Muscle layer of duodenum (tissue), 2 donors: ENCODE results near the gene EIF4E3.
A peak's percentile ranks its signal among the peaks of the same experiment; 100 is the strongest.

Source experiments
- H3K27ac ChIP-seq: one replicate; pipeline ENCODE4 v1.7.0; 2013; ENCODE audit warnings: mild to moderate bottlenecking, low read length
- H3K27me3 ChIP-seq: one replicate; pipeline ENCODE4 v1.7.0; 2013; ENCODE audit warnings: low read depth, mild to moderate bottlenecking, control low read depth, low read length
- H3K36me3 ChIP-seq, 2 donors: one replicate each; pipeline ENCODE4 v1.7.0; 2013; ENCODE audit warnings: low read length in 2 of 2, control low read depth in 1 of 2, mild to moderate bottlenecking in 1 of 2; ENCODE audit not compliant: insufficient read depth in 2 of 2, control insufficient read depth in 1 of 2
- H3K4me1 ChIP-seq, 2 donors: one replicate each; pipeline ENCODE4 v1.7.0; 2013; ENCODE audit warnings: low read length in 2 of 2, mild to moderate bottlenecking in 2 of 2, control low read depth in 1 of 2, moderate library complexity in 1 of 2; ENCODE audit not compliant: insufficient read depth in 2 of 2, control insufficient read depth in 1 of 2
- H3K4me3 ChIP-seq, 2 donors: one replicate each; pipeline ENCODE4 v1.7.0; 2013; ENCODE audit warnings: low read length in 2 of 2, low read depth in 1 of 2, mild to moderate bottlenecking in 1 of 2
- H3K9me3 ChIP-seq, 2 donors: one replicate each; pipeline ENCODE4 v1.7.0; 2013; ENCODE audit warnings: low read length in 2 of 2, control low read depth in 1 of 2, mild to moderate bottlenecking in 1 of 2; ENCODE audit not compliant: control insufficient read depth in 1 of 2
- donor health status: healthy.

EIF4E3 gene

DNA sequence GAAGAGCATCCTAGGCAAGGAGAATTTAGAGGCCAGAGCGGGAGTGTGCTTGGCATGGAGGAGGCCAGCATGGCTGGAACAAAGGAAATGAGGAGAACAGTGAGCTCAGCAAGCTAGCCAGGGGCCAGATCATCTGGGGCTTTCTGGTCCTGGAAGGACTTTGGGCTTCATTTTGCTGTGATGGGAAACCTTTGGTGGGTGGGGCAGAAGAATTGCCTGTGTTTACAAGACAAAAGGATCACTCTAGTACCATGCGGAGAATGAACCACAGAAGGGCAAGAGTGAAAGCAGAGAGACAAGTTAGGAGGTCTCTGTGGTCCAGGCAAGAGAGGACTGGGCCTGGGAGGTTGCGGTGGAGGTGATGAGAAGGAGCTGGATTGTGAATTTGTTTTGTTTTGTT lies 80.1 kb downstream of the EIF4E3 start:
- Histone ChIP-seq H3K27me3 (no peaks in the 10 kb centered on the region), H3K4me1 (peaks cover 0 to 3% of the 10 kb centered on the region in 2 donors), H3K27ac (no peak overlapping the region), H3K9me3 (no peaks in the 10 kb centered on the region), H3K36me3 (no peaks in the 10 kb centered on the region), H3K4me3 (no peak overlapping the region)

DNA sequence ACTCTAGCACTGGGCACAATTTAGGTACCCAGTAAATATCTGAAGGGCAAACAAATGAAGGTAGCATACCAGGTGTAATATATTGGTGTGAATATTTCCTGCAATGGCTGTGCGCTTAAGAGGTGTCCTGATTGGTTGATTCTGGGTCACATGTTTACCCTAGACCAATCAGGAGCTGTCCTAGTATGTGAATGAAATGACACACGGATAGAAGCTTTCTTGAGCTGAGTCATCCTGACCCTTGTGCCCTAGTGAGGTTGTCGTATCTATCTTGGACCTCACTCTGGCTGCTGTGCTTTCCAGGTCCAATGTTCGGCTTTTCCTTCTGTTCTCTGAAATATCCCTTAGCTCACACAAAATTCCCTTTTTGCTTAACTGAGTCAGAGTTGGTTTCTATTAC lies 83.5 kb downstream of the EIF4E3 start:
- Histone ChIP-seq H3K4me1 (no peaks in the 10 kb centered on the region), H3K4me3 (no peak overlapping the region), H3K9me3 (no peaks in the 10 kb centered on the region), H3K36me3 (no peaks in the 10 kb centered on the region), H3K27me3 (no peaks in the 10 kb centered on the region), H3K27ac (no peak overlapping the region)

DNA sequence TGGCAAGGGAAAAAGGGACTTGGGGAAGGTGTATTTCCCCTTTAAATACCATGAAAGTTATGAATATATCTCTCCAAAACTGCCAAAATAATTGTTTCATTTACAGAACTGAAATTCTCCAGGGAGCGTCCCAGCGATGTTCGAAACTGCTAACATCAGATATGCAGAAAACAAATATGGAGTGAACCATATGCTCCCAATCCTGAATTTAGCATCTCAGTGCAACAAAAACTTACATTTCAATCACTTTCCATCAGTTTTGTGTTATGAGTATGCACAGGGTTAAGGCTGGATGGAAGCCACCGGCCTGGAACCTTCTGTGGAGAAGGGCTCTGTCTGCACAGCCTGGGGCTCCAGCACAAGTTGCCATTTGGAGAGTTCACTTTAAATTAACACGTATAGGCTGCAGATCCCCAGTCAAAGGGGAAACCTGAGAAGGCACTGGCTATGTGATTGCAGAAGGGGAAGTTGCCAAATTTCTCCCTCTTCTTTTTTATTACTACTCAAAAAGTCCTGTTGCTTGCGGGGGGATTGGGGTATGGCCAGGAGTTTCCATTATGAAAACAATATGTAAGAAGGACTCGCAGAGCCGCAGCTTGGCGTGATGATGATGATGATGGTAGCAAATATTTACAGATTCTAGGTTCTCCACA lies 84.7 kb downstream of the EIF4E3 start:
- Histone ChIP-seq H3K36me3 (no peaks in the 10 kb centered on the region), H3K4me3 (no peak overlapping the region), H3K9me3 (no peaks in the 10 kb centered on the region), H3K27ac (no peak overlapping the region), H3K4me1 (no peaks in the 10 kb centered on the region), H3K27me3 (no peaks in the 10 kb centered on the region)

DNA sequence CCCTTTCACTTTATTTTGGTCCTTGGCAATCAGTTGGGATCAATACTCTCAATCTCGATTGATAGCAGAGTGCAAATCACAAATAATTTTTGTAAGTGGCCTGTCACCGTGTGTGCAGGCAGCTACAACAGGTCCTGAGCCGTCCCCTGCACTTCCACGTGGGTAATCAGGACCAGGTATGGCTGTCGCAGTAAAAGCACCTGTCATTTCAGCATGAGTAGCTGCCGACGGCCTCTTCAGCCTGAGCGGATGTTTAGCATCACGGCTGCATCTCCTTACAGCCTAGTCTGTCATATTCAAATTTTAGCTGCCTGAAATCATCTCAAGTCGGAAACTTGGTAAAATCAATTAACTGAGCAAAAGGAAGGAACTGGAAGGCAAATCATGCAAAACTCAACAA lies 88.7 kb downstream of the EIF4E3 start:
- Histone ChIP-seq H3K4me1 (no peaks in the 10 kb centered on the region), H3K36me3 (no peaks in the 10 kb centered on the region), H3K9me3 (no peaks in the 10 kb centered on the region)

DNA sequence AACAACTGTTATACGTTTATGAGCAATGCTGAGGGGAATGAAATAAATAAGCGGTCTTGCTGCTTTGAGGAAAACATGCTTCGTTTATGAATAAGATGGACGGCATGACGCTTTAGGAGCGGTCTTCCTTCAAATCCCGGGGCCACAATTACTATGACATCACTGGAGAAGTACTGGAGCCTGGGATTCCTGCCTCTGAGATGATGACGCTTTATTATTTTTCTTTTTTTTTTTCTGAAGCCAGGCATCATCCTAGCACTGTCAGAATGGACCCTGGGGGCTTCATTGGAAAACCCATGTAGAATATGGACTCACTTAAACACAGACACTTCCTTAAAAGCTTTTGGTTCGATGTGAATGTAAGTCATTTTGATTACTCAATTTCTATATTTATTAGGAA lies 89.2 kb downstream of the EIF4E3 start:
- Histone ChIP-seq H3K4me1 (no peaks in the 10 kb centered on the region), H3K36me3 (no peaks in the 10 kb centered on the region), H3K4me3 (no peak overlapping the region), H3K9me3 (no peaks in the 10 kb centered on the region), H3K27ac (no peak overlapping the region), H3K27me3 (no peaks in the 10 kb centered on the region)

More for the DNA sequence above, 88.7 kb downstream of the EIF4E3 start:
- no peak overlapping the region for H3K27ac ChIP-seq
- no peaks in the 10 kb centered on the region for H3K27me3 ChIP-seq
- no peak overlapping the region for H3K4me3 ChIP-seq

DNA sequence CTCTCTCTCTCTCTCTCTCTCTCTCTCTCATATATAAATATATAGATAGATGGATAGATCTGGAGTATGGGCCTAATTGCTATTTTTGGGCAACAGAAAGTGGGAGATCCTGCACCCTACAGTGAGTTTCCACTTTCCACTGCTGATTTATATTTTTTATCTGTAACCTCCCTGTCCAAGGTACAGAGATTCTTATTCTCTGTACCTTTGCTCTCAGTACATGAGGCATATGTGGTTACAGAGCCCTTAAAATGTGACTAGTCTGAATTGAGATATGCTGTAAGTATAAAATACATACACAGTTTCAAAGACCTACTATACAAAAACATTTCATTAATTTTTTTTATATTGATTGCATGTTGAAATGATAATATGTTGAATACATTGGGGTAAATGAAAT lies 90.5 kb downstream of the EIF4E3 start:
- Histone ChIP-seq H3K9me3 (no peaks in the 10 kb centered on the region), H3K27me3 (no peaks in the 10 kb centered on the region), H3K36me3 (no peaks in the 10 kb centered on the region), H3K4me3 (no peak overlapping the region), H3K27ac (no peak overlapping the region), H3K4me1 (no peaks in the 10 kb centered on the region)

DNA sequence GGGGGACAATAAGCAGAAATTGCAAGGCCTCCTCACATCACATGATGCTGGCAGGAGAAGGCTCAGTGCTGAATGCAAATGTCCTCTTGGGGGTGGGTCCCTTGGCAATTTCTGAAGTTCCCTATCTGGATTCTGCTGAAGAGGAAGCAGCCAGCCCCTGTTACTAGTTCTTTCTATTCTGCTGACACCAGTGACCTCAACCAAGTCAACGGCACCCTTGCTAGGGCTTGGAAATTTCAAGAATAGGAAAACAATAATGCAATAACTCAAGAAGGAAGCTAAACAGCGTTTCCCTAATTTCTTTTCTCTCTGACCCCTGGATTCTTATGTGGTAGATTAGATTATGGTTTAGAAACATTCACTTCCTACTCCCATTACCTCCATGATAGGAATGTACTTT lies 95.5 kb downstream of the EIF4E3 start:
- Histone ChIP-seq H3K27ac (peak overlapping the region; percentile 4), H3K4me1 (peaks cover 0 to 3% of the 10 kb centered on the region in 2 donors), H3K36me3 (no peaks in the 10 kb centered on the region), H3K27me3 (no peaks in the 10 kb centered on the region), H3K9me3 (no peaks in the 10 kb centered on the region), H3K4me3 (no peak overlapping the region)

DNA sequence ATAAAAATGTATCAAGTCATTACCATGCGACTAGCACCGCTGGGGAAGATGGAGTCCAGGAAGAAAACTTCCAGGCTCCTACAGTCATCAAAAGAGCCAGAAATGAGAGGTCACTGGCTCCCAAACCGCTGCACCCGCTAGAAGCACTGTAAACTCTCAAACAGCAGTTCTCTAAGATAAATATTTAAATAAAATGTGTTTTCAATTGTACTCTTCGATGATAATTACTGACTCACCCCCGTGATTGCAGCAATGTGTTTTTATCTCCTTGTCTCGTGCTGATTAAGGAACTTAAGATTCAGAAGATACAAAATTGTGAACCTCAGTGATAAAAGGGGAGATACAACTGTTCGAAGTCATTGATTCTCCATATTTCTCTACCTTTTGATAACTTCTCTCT lies 95.9 kb downstream of the EIF4E3 start:
- Histone ChIP-seq H3K27ac (peak overlapping the region; percentile 4), H3K4me1 (peaks cover 0 to 3% of the 10 kb centered on the region in 2 donors), H3K4me3 (no peak overlapping the region), H3K36me3 (no peaks in the 10 kb centered on the region), H3K27me3 (no peaks in the 10 kb centered on the region), H3K9me3 (no peaks in the 10 kb centered on the region)

DNA sequence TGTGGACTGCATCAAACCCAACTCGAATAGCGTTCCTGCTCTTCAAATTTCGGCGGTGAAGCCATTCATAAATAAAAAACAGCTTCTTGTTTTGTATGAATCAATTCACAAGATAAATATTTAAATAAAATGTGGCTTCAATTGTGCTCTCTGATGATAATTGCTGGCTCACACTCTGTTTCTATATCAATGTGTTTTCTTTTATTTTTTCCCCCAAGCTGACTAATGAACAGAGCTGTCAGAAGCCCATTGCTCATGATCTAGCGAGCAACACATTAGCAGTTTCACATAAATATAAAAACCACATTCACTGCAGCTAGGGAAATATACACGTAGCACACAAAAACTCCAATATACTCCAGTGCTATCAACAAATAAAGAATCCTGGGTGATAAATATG lies 96.7 kb downstream of the EIF4E3 start:
- H3K36me3 ChIP-seq: no peaks in the 10 kb centered on the region

DNA sequence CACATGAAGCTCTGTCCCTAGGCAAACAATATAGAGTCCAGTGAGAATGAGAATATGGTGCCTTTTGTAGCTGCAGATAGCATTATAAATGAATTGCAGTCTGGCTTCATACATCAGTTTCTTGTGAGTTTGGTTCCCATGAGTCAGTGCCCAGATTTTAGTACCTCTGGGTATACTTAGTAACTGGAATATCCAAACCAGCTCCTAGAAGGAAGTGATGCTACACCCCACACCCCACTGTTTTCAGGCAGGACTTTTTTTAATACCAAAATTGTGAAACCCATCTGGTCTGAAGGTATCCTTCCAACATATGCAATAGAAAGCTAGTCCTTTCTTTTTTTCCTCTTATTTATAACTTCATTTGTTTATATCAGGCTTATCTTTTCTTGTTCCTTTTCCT lies 99.5 kb downstream of the EIF4E3 start:
- no peaks in the 10 kb centered on the region for H3K36me3 ChIP-seq
- no peaks in the 10 kb centered on the region for H3K27me3 ChIP-seq
- peaks cover 0 to 3% of the 10 kb centered on the region in 2 donors for H3K4me1 ChIP-seq
- H3K4me3 ChIP-seq: no peak overlapping the region
- H3K27ac ChIP-seq: no peak overlapping the region
- H3K9me3 ChIP-seq: no peaks in the 10 kb centered on the region

More for the DNA sequence above, 96.7 kb downstream of the EIF4E3 start:
- no peaks in the 10 kb centered on the region for H3K9me3 ChIP-seq
- peaks cover 0 to 3% of the 10 kb centered on the region in 2 donors for H3K4me1 ChIP-seq
- no peak overlapping the region for H3K27ac ChIP-seq
- H3K27me3 ChIP-seq: no peaks in the 10 kb centered on the region
- H3K4me3 ChIP-seq: no peak overlapping the region
